IMR-90 (cell line): Measurements from ENCODE around the gene CSTB. TPM values are rescaled to one million over a fixed set of nuclear protein-coding genes. Genes with fewer than 3 reads are reported as not detected.

Source experiments
- ATAC-seq: fragments of 200-7000 bp; cut with Tn5 transposase; 2 replicates; pipeline ENCODE4 v1.9.1; 2020; ENCODE audit warnings: low read depth, mild to moderate bottlenecking, moderate library complexity
- BruUV-seq: library from RNA; stranded (reverse); fragments of 400-500 nt; replicated peaks from 2 replicates; lab custom pipeline; 2021; lab: Mats Ljungman, UMichigan
- CTCF ChIA-PET: fragments of 300-600 bp; formaldehyde crosslinking; extraction: SDS; loops from one replicate; lab custom pipeline; 2021; ENCODE audit warnings: antibody characterized with exemption; lab: Yijun Ruan, JAX
- POLR2A ChIA-PET: fragments of 300-600 bp; sonication (Branson Sonifier 250); formaldehyde crosslinking; loops from one replicate; lab custom pipeline; 2022; ENCODE audit warnings: antibody characterized with exemption; ENCODE audit not compliant: unreplicated experiment; lab: Charles Lee
- DNase-seq: peaks from one replicate; pipeline ENCODE4 v3.0.0; 2013
- H2AFZ ChIP-seq: replicated peaks from 2 replicates; pipeline ENCODE3; 2013; ENCODE audit warnings: low read length, mild to moderate bottlenecking; ENCODE audit not compliant: poor library complexity
- H2AK5ac ChIP-seq: 2 replicates; pipeline ENCODE4 v1.6.1; 2013; ENCODE audit warnings: low read depth, low read length, inconsistent platforms
- H2AK9ac ChIP-seq: replicated peaks from 2 replicates; pipeline ENCODE3; 2013; ENCODE audit warnings: mild to moderate bottlenecking, low read depth, low read length, moderate library complexity; ENCODE audit not compliant: poor library complexity
- H2BK120ac ChIP-seq: 2 replicates; pipeline ENCODE4 v1.6.1; 2013; ENCODE audit warnings: low read depth, low read length, inconsistent platforms
- H2BK15ac ChIP-seq: 3 replicates; pipeline ENCODE4 v1.6.1; 2013; ENCODE audit warnings: low read depth, low read length, inconsistent platforms
- H2BK20ac ChIP-seq: 2 replicates; pipeline ENCODE4 v1.6.1; 2013; ENCODE audit warnings: low read depth, mild to moderate bottlenecking, inconsistent platforms, low read length, moderate library complexity
- H2BK5ac ChIP-seq: 2 replicates; pipeline ENCODE4 v1.6.1; 2013; ENCODE audit warnings: mild to moderate bottlenecking, low read depth, low read length, inconsistent platforms; ENCODE audit not compliant: poor library complexity, severe bottlenecking
- H3K14ac ChIP-seq: replicated peaks from 2 replicates; pipeline ENCODE4 v1.6.1; 2013; ENCODE audit warnings: low read depth, low read length, inconsistent platforms
- H3K18ac ChIP-seq: 2 replicates; pipeline ENCODE4 v1.6.1; 2013; ENCODE audit warnings: low read depth, low read length, control low read depth
- H3K23ac ChIP-seq: 2 replicates; pipeline ENCODE4 v1.6.1; 2013; ENCODE audit warnings: low read depth, low read length, inconsistent platforms
- H3K27ac ChIP-seq: 2 replicates; pipeline ENCODE4 v1.5.1; 2013; ENCODE audit warnings: mild to moderate bottlenecking, control low read depth, low read length; ENCODE audit not compliant: insufficient read depth
- H3K27me3 ChIP-seq: 2 replicates; pipeline ENCODE4 v1.6.1; 2013; ENCODE audit warnings: low read length; ENCODE audit not compliant: control insufficient read depth, insufficient read depth
- H3K36me3 ChIP-seq: 2 replicates; pipeline ENCODE4 v1.6.1; 2013; ENCODE audit warnings: low read length, mixed read lengths; ENCODE audit not compliant: control insufficient read depth, insufficient read depth
- H3K4ac ChIP-seq: 2 replicates; pipeline ENCODE4 v1.6.1; 2013; ENCODE audit warnings: low read depth, low read length, inconsistent platforms
- H3K4me1 ChIP-seq: 2 replicates; pipeline ENCODE4 v1.6.1; 2013; ENCODE audit warnings: low read length, mixed read lengths; ENCODE audit not compliant: control insufficient read depth, insufficient read depth
- H3K4me2 ChIP-seq: 2 replicates; pipeline ENCODE4 v1.6.1; 2013; ENCODE audit warnings: low read depth, mild to moderate bottlenecking, control low read depth, low read length, moderate library complexity
- H3K4me3 ChIP-seq: 2 replicates; pipeline ENCODE4 v1.5.1; 2013; ENCODE audit warnings: low read depth, mild to moderate bottlenecking, control low read depth, low read length, moderate library complexity; ENCODE audit not compliant: insufficient read depth
- H3K56ac ChIP-seq: 2 replicates; pipeline ENCODE4 v1.6.1; 2013; ENCODE audit warnings: low read length, inconsistent platforms; ENCODE audit not compliant: insufficient read depth; ENCODE audit errors: extremely low read depth
- H3K79me1 ChIP-seq, 2 experiments: 2 replicates each; pipeline ENCODE4 v1.6.1; 2013; ENCODE audit warnings: low read length in 2 of 2, inconsistent platforms in 1 of 2, low read depth in 1 of 2
- H3K9ac ChIP-seq: 2 replicates; pipeline ENCODE4 v1.6.1; 2013; ENCODE audit warnings: low read depth, low read length, control low read depth
- H3K9me1 ChIP-seq: 2 replicates; pipeline ENCODE4 v1.6.1; 2013; ENCODE audit warnings: low read length, inconsistent platforms; ENCODE audit not compliant: insufficient read depth
- H3K9me3 ChIP-seq: 2 replicates; pipeline ENCODE4 v1.6.1; 2013; ENCODE audit warnings: low read length; ENCODE audit not compliant: control insufficient read depth, insufficient read depth
- H4K20me1 ChIP-seq: 2 replicates; pipeline ENCODE4 v1.6.1; 2013; ENCODE audit warnings: low read length, inconsistent platforms; ENCODE audit not compliant: insufficient read depth
- H4K5ac ChIP-seq: 2 replicates; pipeline ENCODE4 v1.6.1; 2013; ENCODE audit warnings: mild to moderate bottlenecking, low read depth, low read length, control low read depth
- H4K8ac ChIP-seq, 2 experiments: 2 replicates each; pipeline ENCODE4 v1.6.1; 2013; ENCODE audit warnings: low read depth in 2 of 2, low read length in 2 of 2, control low read depth in 1 of 2, inconsistent platforms in 1 of 2
- H4K91ac ChIP-seq: 2 replicates; pipeline ENCODE4 v1.6.1; 2013; ENCODE audit warnings: low read depth, low read length, inconsistent platforms; ENCODE audit not compliant: insufficient read depth
- BHLHE40 ChIP-seq: fragments of 150-350 bp; IDR thresholded peaks from 2 replicates; pipeline ENCODE4 v1.6.1; 2016; ENCODE audit warnings: mild to moderate bottlenecking, low read depth, low read length
- FOS ChIP-seq: fragments of 150-350 bp; IDR thresholded peaks from 2 replicates; pipeline ENCODE4 v1.6.1; 2016; ENCODE audit warnings: low read depth, low read length
- MAFK ChIP-seq: IDR thresholded peaks from 2 replicates; pipeline ENCODE4 v1.6.1; 2012; ENCODE audit warnings: low read depth, low read length, improper control_type of control experiment
- MAZ ChIP-seq: IDR thresholded peaks from 2 replicates; pipeline ENCODE4 v1.6.1; 2012; ENCODE audit warnings: low read depth, mild to moderate bottlenecking, low read length, improper control_type of control experiment, moderate library complexity, borderline replicate concordance
- MXI1 ChIP-seq: IDR thresholded peaks from 2 replicates; pipeline ENCODE4 v1.6.1; 2012; ENCODE audit warnings: low read depth, mild to moderate bottlenecking, low read length, moderate library complexity, borderline replicate concordance
- RAD21 ChIP-seq: IDR thresholded peaks from 2 replicates; pipeline ENCODE4 v1.6.1; 2012; ENCODE audit warnings: low read length, improper control_type of control experiment
- RFX5 ChIP-seq: IDR thresholded peaks from 2 replicates; pipeline ENCODE4 v1.8.0; 2012; ENCODE audit warnings: low read depth, mild to moderate bottlenecking, low read length, moderate library complexity
- WGBS, 2 experiments: methylation state at CpG; one replicate each; pipeline versions ENCODE4 v1.1.5 to v1.1.7; 2013; ENCODE audit warnings: missing lambda C conversion rate in 2 of 2; ENCODE audit not compliant: insufficient read length in 1 of 2; ENCODE audit errors: extremely low coverage in 2 of 2; 5-methylcytosine and 5-hydroxymethylcytosine counted together
- dilution Hi-C: fragments of 300-500 bp; cut with HindIII; formaldehyde crosslinking; loops from one replicate; pipeline ENCODE4 v1.14.3; 2018; ENCODE audit warnings: low sequenced_read_pairs; ENCODE audit not compliant: unreplicated experiment
- in situ Hi-C: fragments of 300-500 bp; cut with MboI; formaldehyde crosslinking; loops from 3 replicates; pipeline ENCODE4 v1.14.3; 2019; ENCODE audit warnings: low sequenced_read_pairs, inconsistent platforms, mixed read lengths
- intact Hi-C: fragments of 100-400 bp; cut with micrococcal nuclease; formaldehyde crosslinking; loops from 2 replicates; pipeline ENCODE4 v1.10.0; 2022
- polyA plus RNA-seq, 3 experiments: library from polyadenylated mRNA; depleted of rRNA; stranded (reverse); fragments of >200 nt; gene quantifications; 2 replicates each; pipeline ENCODE4 v1.2.3, GENCODE V29; 2012; ENCODE audit warnings: low replicate concordance in 1 of 3
- total RNA-seq: library from RNA; depleted of rRNA; stranded (reverse); fragments of >200 nt; gene quantifications from 2 replicates; pipeline ENCODE4 v1.2.3, GENCODE V29; 2012
- TF ChIP-seq, protein P1 (sequence below): conservative IDR thresholded peaks from 2 replicates; pipeline ENCODE4 v1.5.1; 2012; ENCODE audit warnings: mild to moderate bottlenecking, low read depth, low read length, improper control_type of control experiment
- TF ChIP-seq, protein P2 (sequence below): fragments of 150-350 bp; IDR thresholded peaks from 2 replicates; pipeline ENCODE4 v1.6.1; 2016; ENCODE audit warnings: low read depth, mild to moderate bottlenecking, low read length, moderate library complexity, borderline replicate concordance

The CSTB gene
- total and polyA plus RNA-seq, 2 of the 4 experiments (the other 2 are of a cell fraction), result 6.1 to 71.7 TPM

DNA sequence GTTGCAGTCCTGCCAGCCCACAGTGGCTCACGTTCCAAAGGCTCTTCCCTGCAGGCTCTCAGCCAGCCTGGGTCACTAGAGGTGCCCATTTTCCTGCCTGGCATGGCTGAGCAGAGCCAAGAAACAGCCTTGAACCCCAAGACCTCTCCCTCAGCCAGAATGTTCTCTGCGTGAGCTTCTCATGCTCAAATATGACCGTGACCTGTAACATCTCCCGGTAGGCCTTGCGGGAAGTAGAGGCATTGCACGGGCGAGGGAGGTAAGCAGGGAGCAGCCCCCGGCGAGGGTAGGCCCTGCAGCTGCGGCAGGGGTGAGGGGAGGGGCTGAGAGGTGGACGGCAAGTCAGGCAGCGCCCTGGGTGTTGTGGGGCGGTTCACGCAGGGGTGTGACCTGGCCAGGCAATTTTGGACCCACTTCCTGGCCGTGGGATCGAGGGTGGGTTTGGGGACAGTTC lies 33.3 kb upstream of the CSTB start:
- Histone ChIP-seq H2BK120ac (no peak overlapping the region), H2AK9ac (peak overlapping the region; percentile 29), H3K4ac (no peak overlapping the region), H3K14ac (no peak overlapping the region), H3K4me2 (no peak overlapping the region), H3K27ac (no peak overlapping the region), H2AK5ac (no peak overlapping the region), H3K9me1 (no peaks in the 10 kb centered on the region), H3K9ac (no peak overlapping the region), H3K4me1 (peaks cover 2% of the 10 kb centered on the region; the same call in 1 of the 2 replicates), H4K91ac (no peak overlapping the region), H2BK5ac (no peak overlapping the region), H4K8ac (no peak overlapping the region), H2BK20ac (no peak overlapping the region), H3K9me3 (no peaks in the 10 kb centered on the region), H3K23ac (no peak overlapping the region), H3K27me3 (no peaks in the 10 kb centered on the region), H2AFZ (no peak overlapping the region), H2BK15ac (no peak overlapping the region), H3K56ac (no peak overlapping the region), H4K5ac (no peak overlapping the region), H3K18ac (no peak overlapping the region), H3K79me1 (no peaks in the 10 kb centered on the region), H3K36me3 (peaks cover 5% of the 10 kb centered on the region), H3K4me3 (no peak overlapping the region), H4K20me1 (peaks cover 7% of the 10 kb centered on the region)
- BruUV-seq, result no TSS peak
- TF ChIP-seq MAZ, result no peak
- no peak for TF ChIP-seq MXI1
- TF ChIP-seq FOS, result no peak
- no peak for TF ChIP-seq MAFK
- TF ChIP-seq RAD21, result no peak
- TF ChIP-seq RFX5, result no peak
- TF ChIP-seq, protein P1, sequence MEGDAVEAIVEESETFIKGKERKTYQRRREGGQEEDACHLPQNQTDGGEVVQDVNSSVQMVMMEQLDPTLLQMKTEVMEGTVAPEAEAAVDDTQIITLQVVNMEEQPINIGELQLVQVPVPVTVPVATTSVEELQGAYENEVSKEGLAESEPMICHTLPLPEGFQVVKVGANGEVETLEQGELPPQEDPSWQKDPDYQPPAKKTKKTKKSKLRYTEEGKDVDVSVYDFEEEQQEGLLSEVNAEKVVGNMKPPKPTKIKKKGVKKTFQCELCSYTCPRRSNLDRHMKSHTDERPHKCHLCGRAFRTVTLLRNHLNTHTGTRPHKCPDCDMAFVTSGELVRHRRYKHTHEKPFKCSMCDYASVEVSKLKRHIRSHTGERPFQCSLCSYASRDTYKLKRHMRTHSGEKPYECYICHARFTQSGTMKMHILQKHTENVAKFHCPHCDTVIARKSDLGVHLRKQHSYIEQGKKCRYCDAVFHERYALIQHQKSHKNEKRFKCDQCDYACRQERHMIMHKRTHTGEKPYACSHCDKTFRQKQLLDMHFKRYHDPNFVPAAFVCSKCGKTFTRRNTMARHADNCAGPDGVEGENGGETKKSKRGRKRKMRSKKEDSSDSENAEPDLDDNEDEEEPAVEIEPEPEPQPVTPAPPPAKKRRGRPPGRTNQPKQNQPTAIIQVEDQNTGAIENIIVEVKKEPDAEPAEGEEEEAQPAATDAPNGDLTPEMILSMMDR, result no peak
- TF ChIP-seq, protein P2, sequence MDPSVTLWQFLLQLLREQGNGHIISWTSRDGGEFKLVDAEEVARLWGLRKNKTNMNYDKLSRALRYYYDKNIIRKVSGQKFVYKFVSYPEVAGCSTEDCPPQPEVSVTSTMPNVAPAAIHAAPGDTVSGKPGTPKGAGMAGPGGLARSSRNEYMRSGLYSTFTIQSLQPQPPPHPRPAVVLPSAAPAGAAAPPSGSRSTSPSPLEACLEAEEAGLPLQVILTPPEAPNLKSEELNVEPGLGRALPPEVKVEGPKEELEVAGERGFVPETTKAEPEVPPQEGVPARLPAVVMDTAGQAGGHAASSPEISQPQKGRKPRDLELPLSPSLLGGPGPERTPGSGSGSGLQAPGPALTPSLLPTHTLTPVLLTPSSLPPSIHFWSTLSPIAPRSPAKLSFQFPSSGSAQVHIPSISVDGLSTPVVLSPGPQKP, result no peak
- no peak for TF ChIP-seq BHLHE40
- ATAC-seq (no peak), DNase-seq (no peak)
- ChIA-PET POLR2A (no interaction called here), CTCF (no interaction called here)
- intact Hi-C loops (no loop called here), dilution Hi-C loops (no loop called here), in situ Hi-C loops (no loop called here)
- WGBS, 2 experiments, result 83% methylated on average over 9 of the region's 16 CpGs; no CpG with 5 or more reads in 1 of the 2 experiments
